Activated CD4-positive, alpha-beta T cell treated with anti-CD3 and anti-CD28 coated beads, Interleukin-2, amount 50 U/mL, for 24 hours (primary cell): Measurements from ENCODE around the gene ANKMY2.
A peak's percentile ranks its signal among the peaks of the same experiment; 100 is the strongest.
"Not testable (repeated sequence)": the region's sequence is repeated elsewhere in the genome, so short reads cannot be mapped to it uniquely, and the experiment has no call there.

ENCODE experiments used
- DNase-seq, 2 donors: peaks; one replicate each; pipeline ENCODE4 v3.0.0-alpha.2; 2020; ENCODE audit warnings: low read depth in 1 of 2, low spot score in 1 of 2

ANKMY2 gene

DNA sequence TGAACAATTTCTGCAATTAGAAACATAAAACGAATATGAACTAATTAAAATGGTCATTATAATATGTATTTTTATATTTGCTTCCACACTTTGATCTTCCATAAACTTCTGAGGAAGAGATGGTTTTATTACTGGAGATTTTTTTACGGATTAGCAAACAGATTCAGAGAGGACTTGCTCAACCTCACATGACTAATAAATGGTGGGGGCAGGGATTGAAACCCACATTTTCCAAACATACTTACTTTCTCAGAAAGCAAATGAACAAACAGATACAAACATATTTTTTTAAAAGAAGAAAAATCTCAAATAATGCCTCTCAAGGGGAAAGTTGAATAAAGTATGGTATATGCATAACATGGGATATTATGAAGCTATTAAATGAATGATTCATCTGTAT is 18.3 kb downstream of the ANKMY2 start:
- no peak for DNase-seq

DNA sequence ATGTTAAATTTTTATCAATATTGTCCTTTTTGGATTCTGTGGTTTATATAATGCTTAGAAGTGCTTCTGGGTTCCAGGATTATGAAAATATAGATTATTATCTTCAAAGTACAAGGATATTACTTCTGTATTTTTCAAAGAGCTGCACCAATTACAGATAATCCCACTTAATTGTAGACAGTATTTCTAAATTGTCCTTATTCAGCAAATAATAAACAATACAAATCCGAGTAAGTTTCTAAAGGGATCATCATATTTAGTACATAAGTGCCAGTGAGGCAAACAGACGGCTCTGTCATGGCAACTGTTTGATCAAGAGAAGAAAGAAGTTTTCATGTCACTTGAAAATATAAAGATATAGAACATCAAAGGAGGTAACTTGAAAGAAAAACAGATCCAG is 19.2 kb downstream of the ANKMY2 start:
- no peak for DNase-seq

DNA sequence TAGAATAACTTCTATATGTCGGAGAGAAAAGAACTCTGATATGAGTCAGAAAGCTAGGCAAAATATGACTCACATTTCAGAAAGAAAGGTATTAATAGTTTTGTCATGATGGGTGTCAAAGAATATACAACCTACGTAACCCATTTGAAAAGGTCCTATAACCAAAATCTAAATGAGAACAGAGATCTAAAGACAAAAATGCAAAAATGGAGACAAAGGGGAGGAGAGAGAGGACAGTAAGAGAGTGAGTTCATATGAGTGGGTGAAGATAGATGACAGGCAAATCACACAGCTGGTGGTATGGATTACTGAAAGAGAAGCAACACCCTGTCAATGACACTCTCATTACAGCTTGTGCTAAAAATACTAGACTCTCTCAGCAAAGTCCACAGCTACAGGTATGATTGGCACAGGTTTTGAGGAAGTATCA is 25.6 kb downstream of the ANKMY2 start:
- peak in 1 of 2 donors; percentile 35 for DNase-seq

DNA sequence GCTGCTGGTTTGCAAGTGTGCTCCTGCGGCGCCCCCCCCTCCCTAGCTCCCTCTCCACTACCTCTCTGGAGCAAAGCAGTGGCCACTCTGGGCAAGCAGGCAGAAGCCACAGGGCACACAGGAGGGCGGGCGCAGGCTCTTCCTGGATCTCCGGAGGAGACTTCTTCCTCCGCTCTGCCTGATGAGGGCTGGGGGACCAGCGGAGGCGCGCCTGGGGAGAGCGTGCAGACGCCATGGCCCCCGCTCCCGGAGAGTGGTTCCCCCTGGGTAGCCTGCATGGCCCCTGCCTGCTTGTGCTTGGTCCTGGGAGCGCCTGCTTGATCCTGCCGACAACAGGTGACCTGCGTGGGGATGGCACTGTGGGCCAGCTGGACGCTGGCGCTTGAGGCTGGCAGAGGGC is 29.0 kb downstream of the ANKMY2 start:
- no peak for DNase-seq

DNA sequence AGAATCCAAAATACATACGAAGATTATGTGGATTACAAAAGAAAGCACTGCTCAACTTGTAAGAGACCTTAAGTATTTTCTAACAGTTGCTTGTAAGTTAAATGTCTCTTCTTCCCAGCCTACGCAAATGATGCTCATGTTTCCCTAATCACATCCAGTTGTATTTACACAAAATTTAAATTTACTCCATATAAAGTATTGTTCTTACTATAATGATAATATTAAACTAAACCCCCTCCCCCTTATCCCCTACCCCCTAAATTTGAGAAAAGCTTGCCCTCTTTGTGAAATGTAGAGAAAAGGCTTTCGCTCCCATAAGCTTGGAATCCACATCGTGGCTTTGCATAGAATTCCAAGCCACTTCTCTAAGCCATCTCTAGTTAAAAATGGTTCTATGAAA is 29.4 kb downstream of the ANKMY2 start:
- no peak for DNase-seq

DNA sequence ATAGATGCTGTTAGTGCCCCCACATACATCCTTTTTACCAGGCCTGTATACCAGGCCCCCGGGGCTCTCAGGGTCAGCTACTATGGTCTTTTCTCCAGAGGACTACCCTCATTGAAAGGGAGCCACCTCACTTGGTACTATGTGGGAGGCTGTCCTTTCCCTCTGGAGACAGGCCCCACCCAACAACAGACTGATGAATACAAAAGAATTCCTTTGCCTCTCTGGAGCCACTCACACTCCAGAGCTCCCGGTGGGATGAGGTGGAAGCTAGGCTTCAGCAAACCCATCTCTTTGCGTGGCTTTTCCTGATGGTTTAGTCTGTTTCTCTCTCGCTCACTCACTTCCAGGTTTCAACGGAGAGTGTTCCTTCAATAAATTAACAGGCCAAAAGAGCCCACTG is 30.3 kb downstream of the ANKMY2 start:
- DNase-seq = no peak

DNA sequence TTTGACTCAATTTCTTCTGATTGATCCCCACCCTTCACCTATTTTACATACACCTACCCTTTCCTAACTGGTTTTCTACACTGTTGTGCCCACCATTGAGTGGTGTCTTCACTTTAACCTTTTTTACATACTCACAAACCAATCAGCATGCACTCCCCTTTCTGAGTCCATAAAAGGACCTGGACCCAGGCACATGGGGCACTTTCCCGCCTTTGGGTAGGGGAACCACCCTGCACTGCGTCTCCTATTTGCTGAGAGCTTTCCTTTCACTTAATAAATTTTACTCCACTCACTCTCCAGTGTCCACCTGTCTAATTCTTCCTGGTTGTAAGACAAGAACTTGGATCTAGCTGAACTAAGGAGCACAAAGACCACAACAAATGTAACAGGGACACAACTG is 33.8 kb downstream of the ANKMY2 start:
- DNase-seq = no peak

DNA sequence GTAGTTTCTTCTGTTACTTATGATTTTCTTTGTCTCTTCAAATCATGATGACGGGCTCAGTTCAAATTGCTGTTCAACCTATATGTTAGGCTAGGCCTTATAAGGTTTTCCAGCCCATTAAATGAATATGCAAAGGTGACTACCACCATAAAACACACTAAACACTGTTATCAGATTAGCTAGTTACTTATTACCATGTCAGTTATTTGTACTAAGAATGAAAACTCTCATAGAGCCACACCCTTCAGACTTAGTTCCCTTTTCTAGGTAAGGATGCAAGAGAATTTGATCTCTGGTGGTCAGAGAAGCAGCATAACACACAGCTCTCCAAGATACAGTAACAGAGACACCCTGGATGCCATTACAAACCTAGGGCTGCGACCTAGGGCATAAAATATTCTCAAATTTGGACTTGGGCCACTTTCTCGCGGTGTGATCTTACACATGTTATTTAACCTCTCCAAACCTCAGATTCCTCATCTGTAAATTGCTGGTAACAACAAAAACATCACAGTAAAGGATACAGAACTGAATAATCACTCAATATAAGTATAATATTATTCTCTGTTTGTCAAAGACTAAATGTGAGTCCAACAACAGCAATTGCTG is 35.6 kb downstream of the ANKMY2 start:
- DNase-seq = no peak

DNA sequence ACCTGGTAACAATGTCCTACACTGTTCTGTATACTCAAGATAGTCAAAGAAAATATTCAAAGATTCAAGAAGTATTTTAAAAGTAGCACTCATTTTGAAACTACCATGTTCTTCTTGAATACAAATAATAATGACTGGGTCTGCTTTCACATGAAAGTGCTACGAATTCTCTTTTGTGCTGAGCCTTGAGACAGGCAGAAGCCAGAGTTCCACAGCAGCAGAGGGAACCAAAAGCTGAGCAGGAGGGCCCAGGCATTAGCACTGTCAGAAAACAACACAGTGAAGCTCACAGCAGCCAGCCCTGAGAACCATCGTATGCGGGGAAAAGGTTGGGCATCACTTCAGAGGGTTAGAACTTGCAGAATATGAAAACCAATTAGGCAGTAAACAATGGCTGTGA is 38.9 kb downstream of the ANKMY2 start:
- no peak for DNase-seq

DNA sequence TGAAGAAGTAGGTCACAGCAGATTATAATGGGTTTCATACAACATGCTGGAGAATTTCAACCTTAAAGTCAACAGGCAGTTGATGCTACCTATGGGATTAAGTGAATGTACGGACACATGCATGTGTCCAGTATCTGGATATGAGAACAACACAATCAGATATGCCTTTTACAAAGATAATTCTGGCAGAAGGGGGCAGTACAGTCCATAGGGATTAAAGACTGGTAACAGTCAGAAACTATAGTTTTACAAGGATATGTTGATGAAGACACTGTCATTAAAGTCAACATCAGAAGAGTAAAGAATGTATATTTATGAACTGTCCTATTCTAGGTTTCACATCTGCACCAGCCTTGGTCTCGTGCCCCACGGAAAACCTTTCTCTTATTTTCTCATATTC is 41.5 kb downstream of the ANKMY2 start:
- DNase-seq = no peak

DNA sequence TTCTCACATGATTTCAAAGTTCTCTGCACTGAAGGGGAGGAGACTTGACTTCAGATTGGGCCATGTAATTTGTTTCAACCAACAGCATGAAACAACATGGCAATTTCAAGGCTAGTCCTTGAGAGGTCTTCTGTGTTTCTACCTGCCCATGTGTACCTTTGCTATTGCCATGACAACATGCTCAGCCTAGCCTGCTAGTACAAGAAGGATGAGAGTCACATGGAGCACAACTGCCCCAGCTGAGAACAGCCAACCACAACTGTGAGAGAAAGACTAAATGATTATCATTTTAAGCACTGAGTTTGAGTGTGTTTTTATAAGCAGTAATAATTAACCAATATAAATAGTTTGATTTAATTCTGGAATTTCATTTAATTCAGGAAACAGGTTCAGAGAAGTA is 41.9 kb downstream of the ANKMY2 start:
- no peak for DNase-seq

DNA sequence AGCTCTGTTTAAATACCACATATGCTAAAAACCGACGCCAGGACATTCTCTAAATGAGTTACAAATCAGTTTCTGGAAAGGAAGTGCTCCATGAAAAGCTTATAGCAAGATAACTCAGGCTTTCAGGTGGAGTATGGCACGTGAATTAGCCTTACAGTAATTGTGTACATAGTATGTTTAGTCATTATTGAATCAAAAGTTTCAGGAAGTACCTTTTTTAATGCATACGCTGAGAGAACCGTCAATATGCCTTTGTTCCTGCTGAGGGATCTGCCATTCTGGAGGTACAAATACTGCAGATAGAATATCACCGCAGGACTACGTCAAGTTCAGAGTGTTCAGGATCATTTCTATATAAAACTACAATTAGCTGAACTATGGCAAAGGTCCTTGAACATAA is 45.7 kb downstream of the ANKMY2 start:
- DNase-seq = no peak

DNA sequence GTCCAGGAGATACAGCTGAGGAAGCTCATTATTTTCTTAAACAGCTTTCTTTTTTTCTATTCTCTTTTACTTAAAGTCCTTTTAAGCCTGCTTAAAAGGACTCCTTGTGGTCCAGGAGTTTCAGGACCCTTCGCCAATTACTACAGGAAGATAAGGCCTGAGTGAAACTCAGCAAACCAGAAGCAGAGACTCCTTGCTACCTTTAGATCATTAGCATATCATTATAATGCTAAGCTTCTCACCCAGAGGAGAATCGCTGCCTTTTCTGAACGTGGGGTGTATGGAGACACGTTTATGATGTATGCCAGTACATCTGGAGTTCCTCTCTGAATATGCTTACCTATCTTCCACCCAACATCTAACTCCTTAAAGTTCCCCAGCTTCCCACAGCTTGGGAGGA is 47.5 kb downstream of the ANKMY2 start:
- no peak for DNase-seq

DNA sequence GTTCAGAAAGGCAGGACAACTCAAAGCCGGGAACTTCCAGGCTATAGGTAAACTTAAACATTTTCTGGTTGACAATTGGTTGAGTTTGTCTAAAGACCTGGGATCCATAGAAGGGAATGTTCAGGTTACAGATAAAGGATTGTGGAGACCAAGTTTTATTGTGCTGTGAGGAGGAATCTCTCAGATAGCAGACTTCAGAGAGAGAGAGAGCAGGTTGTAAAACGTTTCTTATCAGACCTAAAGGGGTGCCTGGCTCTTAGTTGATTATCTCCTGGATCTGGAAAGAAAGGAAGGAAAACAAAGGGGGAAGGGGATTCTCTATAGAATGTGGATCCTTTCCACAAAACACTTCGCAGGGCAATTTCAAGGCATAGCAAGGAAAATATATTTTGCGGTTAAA is 50.0 kb downstream of the ANKMY2 start:
- DNase-seq = not testable (repeated sequence)

DNA sequence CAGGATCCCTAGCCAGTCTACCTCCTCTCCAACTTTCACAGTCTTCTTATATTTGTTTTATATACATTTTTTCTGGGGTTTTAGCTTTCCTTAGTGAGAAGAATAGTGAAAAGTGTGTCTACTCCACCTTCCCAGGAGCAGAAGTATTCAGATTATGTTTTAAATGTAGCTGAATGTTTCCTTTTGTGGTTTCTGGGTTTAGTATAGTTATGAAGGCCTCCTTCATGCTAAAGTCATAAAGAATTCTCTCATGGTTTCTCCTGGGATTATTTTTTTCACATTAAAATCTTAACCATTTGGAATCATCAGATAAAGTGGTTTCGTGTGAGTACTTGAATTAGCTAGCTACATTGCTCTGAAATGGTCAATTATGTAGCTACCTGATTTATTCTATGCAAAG is 50.9 kb downstream of the ANKMY2 start:
- no peak for DNase-seq

DNA sequence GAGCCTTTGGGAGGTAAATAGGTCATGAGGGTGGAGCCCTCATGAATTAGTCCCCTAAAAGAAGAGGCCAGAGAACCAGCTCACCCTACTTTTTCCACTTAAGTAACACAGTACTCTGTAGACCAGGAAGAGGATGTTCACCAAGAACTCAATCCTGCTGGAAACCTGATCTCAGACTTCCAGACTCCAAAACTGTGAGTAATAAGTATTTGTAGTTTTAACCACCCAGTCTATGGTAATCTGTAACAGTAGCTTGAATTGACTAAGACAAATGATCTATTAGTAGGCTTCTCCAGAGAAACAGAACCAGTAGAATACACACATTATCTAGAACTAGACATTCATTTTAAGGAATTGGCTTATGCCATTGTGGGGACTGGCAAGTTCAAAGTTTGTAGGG is 51.5 kb downstream of the ANKMY2 start:
- no peak for DNase-seq

DNA sequence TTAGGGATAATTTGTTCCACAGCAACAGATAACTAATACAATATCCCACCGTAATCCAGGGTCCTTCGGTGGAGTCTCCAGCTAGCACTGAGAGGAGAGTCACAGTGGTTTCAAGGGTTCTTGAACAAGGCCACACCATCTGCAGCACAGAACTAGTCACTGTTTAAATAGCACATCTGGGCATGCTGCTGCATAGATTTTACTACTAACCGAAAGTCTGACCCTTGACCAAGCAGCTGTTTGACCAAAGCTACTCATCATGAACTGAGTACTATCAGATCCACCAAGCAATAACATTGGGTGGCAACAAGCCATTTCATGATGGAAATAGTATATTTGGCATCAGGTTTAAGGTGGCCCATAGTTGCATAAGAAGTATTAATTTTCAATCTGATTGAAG is 53.2 kb downstream of the ANKMY2 start:
- no peak for DNase-seq

DNA sequence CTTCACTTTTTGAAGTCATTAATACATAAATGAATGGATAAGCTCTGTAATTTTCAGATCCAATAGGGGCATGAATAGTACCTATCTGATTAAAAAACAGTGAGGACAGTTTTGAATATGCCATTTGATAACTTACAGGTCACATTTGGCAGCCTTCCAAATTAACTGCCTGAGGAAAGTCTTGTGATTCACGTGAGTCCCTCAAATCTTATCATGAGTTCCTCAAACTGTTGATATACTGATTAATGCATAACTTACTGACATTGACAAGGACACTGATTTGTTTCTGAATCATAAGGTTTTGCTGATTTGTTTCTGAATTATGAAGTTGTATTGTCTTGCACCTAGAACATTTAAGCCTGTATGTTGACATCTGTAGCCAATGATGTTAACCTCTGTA is 55.1 kb downstream of the ANKMY2 start:
- DNase-seq = no peak

DNA sequence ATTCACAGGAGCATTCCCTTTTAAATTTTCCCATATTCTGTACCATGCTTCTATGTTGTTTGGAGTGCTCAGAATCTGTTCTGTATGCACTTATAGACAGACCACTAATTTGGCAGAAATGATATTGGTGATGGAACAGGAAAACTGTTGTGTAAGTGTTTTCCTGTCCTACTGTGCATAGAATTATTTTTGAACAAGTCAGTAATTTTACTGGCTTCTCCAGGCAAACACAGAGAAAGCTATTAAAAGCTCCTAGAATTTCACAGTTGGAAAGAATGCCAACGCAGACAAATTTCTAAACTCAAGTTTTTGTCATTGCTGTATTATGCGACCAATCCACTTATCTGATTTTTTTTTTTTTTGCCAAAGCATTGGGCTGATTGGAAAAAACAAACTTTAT is 55.7 kb downstream of the ANKMY2 start:
- no peak for DNase-seq

DNA sequence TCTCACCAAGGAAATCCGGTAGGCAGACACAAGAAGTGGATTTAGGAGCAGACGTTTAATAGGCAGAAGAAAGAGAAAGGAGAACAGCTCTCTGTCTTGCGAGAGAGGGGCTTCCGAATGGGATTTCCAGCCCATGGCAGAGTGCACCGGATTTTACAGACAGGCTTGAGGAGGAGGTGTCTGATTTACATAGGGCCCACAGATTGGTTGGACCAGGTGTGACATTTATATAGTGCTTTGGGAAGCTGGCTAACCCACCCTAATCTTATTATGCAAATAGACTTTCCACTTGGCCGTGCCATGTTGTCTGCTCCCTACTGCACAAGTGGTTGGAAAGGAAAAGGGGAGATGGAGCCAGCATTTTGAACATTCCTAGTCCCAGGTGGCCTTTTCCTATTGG is 57.8 kb downstream of the ANKMY2 start:
- DNase-seq = no peak

DNA sequence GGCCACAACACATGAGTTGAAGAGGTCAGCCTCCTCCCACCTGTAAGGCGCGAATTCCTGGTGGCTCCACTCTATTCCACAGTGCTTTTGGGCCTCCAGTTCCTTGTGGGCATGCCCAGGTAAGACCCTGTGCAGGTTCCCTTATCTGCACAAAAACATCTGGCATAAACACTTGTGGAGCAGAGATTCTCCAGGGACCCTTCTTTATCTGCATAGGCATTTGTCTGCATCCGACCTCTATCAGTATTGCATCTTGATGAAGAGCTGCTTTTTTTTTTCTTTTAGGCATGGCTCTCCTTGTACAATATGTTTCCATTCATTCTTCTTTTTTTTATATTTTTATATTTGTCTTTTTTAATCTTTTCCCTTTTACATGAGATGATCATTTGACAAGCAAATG is 58.4 kb downstream of the ANKMY2 start:
- no peak for DNase-seq

DNA sequence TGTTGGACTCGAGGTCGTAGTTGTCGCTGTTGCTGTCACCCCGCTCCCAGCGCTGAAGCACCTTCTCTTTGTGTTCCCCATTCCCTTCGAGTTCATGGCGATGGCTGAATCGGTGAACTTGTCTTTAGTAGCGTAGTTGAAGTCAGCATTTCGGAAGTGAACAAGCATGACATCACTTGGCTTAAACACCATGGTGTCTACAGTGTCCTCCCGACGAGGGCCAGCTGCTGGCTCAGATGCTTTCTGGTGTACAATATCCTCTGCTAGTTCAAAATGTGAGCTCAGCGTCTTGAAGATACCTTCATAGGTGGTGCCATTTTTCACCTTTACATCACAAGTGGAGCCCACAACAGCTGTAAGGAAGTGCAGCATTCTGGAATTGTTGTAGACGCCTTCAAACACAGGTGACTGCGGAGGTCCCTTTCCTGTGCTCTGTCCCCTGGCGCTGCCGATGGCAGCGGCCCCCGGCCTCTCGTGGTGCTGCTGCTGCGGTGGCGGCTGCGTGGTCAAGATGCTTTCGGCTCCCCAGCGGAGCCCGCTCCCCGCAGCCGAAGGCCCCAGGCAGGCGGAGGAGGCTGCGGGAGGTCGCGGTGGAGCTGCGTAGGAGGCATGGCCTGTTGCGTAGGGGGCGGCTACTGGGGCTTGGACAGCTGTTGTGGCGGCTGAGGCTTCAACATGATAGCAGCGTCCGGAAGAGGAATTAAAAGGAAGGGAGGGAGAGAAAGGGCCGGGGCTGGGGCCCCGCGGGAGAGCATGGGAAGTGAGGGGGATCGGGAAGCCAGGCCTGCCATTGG is 59.3 kb downstream of the ANKMY2 start:
- no peak for DNase-seq

DNA sequence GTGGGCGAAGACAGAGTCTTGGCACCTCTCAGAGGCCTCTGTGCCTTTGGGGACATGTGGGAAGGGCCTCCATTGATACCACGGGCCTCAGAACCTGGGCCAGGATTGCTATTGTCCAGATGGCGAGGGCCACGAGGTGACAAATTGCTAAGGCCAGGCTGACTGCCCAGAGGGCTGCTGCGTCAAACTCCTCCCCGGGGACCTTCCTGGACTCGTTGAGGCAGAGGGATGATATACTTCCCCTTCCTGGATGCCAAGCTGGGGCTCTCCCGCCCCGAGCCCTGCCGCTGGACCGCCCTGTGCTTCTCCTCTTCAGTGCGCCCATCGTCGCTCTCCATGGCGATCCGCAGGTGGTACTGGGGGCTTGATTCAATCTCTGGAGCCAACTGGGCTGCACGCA is 60.0 kb downstream of the ANKMY2 start:
- DNase-seq = no peak
